Measurements from ENCODE around the gene LHX1. TPM values are rescaled to one million over a fixed set of nuclear protein-coding genes. Genes with fewer than 3 reads are reported as not detected.

Gene LHX1
- total and polyA plus RNA-seq, 4 donors = not detected

DNA sequence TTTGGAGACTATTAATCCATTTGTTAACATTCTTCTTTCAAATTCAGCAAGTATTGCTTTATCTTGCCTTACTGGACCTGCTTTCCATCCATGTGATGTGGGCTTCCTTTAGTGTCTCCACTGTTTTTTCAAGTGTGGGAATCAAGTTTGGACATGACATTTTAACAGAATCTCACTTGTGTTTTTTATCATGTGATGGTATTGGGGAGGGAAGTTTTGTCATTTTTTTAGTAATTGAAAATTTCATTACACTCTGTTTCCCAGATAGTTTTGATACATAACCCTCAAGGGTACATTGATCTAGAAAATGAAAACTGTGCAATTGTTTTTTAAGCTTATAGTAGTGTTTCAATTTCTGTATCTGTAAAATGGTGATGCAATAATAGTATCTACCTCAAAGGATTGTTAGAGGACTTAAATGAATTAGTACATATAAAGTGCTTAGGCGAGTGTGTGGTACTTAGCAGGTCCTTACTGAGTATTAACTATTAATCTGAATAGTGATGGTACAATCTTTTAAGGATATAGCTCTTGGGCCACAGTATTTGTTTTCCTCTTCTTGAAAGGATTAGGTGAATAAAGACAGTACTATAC lies 38.7 kb downstream of the LHX1 start:
- DNase-seq = no peak
- WGBS, 2 donors = 77 to 93% methylated on average over 1 of the region's 1 CpG

DNA sequence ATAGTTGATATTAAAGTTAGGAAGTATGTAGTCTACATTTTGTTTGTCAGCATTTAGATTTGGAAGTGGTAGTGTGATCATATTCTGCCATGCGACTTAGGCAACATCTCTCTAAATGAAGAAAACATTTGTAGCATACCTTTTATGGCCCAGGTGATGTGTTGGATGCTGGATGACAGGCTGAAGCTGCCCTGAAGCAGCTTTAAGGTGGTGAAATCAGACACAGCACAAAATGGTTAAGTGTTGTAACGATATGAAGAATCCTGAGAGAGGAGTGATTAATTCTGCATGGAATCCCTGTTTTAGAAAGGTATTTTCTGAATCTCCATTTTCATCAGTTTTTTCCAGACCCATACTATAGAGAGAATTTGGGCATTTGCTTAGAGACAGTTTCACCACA lies 39.8 kb downstream of the LHX1 start:
- no peak for ATAC-seq (ENCODE audit: insufficient read depth, low FRiP score)
- TF ChIP-seq, protein P1, sequence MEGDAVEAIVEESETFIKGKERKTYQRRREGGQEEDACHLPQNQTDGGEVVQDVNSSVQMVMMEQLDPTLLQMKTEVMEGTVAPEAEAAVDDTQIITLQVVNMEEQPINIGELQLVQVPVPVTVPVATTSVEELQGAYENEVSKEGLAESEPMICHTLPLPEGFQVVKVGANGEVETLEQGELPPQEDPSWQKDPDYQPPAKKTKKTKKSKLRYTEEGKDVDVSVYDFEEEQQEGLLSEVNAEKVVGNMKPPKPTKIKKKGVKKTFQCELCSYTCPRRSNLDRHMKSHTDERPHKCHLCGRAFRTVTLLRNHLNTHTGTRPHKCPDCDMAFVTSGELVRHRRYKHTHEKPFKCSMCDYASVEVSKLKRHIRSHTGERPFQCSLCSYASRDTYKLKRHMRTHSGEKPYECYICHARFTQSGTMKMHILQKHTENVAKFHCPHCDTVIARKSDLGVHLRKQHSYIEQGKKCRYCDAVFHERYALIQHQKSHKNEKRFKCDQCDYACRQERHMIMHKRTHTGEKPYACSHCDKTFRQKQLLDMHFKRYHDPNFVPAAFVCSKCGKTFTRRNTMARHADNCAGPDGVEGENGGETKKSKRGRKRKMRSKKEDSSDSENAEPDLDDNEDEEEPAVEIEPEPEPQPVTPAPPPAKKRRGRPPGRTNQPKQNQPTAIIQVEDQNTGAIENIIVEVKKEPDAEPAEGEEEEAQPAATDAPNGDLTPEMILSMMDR (IDR thresholded peaks at IDR 0.05; ENCODE audit: control extremely low read depth, extremely low read depth) = no peak

More for the DNA sequence above, 38.7 kb downstream of the LHX1 start:
- Histone ChIP-seq H3K36me3 (ENCODE audit: control insufficient read depth in 4 of 4, insufficient read depth in 4 of 4, low read length in 4 of 4) (no peaks in the 10 kb centered on the region), H3K4me1 (ENCODE audit: control insufficient read depth in 5 of 5, insufficient read depth in 5 of 5, low read length in 5 of 5) (peaks cover 0 to 45% (median 14%) of the 10 kb centered on the region in 5 donors), H3K27me3 (ENCODE audit: control insufficient read depth in 3 of 3, insufficient read depth in 3 of 3, low read length in 2 of 3) (no peaks in the 10 kb centered on the region), H3K27ac (ENCODE audit: low read depth in 1 of 2, low read length in 1 of 2) (no peak overlapping the region), H3K4me3 (no peak overlapping the region), H3K9me3 (ENCODE audit: control insufficient read depth in 4 of 4, insufficient read depth in 3 of 4, low read length in 3 of 4) (no peaks in the 10 kb centered on the region), H3K9ac (ENCODE audit: insufficient read depth in 1 of 2, low read length in 2 of 2) (no peak overlapping the region)
- TF ChIP-seq, protein P1 (IDR thresholded peaks at IDR 0.05; ENCODE audit: control extremely low read depth, extremely low read depth) = no peak
- ATAC-seq (ENCODE audit: insufficient read depth, low FRiP score) = no peak

DNA sequence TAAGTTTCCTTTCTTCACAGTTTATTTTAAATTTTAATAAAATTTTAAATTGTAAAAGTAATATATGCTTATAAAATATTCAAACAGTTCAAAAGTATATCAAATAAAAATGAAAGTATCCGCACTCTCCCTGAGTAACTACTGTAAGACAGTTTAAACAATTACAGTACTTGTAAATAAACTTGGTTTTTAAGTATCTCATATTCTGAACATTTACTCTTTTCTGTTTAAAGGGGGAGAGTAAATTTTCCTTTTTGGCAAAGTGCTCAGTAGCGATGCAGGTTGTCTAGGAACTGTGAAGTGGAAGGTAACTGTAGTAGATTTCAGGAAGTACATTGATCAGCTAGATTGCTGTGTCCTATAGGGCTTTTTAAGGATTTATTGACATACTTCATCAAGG lies 40.3 kb downstream of the LHX1 start:
- Histone ChIP-seq H3K4me1 (ENCODE audit: control insufficient read depth in 5 of 5, insufficient read depth in 5 of 5, low read length in 5 of 5) (peaks cover 0 to 41% (median 14%) of the 10 kb centered on the region in 5 donors), H3K9ac (ENCODE audit: insufficient read depth in 1 of 2, low read length in 2 of 2) (no peak overlapping the region), H3K4me3 (no peak overlapping the region), H3K36me3 (ENCODE audit: control insufficient read depth in 4 of 4, insufficient read depth in 4 of 4, low read length in 4 of 4) (no peaks in the 10 kb centered on the region), H3K27me3 (ENCODE audit: control insufficient read depth in 3 of 3, insufficient read depth in 3 of 3, low read length in 2 of 3) (no peaks in the 10 kb centered on the region), H3K9me3 (ENCODE audit: control insufficient read depth in 4 of 4, insufficient read depth in 3 of 4, low read length in 3 of 4) (no peaks in the 10 kb centered on the region), H3K27ac (ENCODE audit: low read depth in 1 of 2, low read length in 1 of 2) (no peak overlapping the region)
- DNase-seq (no peak), ATAC-seq (ENCODE audit: insufficient read depth, low FRiP score) (no peak)
- TF ChIP-seq, protein P1 (IDR thresholded peaks at IDR 0.05; ENCODE audit: control extremely low read depth, extremely low read depth) = no peak
- 72 to 91% methylated on average over 2 of the region's 2 CpGs for WGBS, 2 donors

More for the DNA sequence above, 39.8 kb downstream of the LHX1 start:
- no peak overlapping the region for H3K4me3 ChIP-seq
- H3K4me1 ChIP-seq (ENCODE audit: control insufficient read depth in 5 of 5, insufficient read depth in 5 of 5, low read length in 5 of 5) = peaks cover 0 to 46% (median 14%) of the 10 kb centered on the region in 5 donors
- H3K9me3 ChIP-seq (ENCODE audit: control insufficient read depth in 4 of 4, insufficient read depth in 3 of 4, low read length in 3 of 4) = no peaks in the 10 kb centered on the region
- H3K27ac ChIP-seq (ENCODE audit: low read depth in 1 of 2, low read length in 1 of 2) = no peak overlapping the region
- WGBS, 2 donors = 85 to 91% methylated on average over 2 of the region's 2 CpGs
- no peak for DNase-seq
- H3K27me3 ChIP-seq (ENCODE audit: control insufficient read depth in 3 of 3, insufficient read depth in 3 of 3, low read length in 2 of 3) = no peaks in the 10 kb centered on the region
- H3K36me3 ChIP-seq (ENCODE audit: control insufficient read depth in 4 of 4, insufficient read depth in 4 of 4, low read length in 4 of 4) = no peaks in the 10 kb centered on the region
- H3K9ac ChIP-seq (ENCODE audit: insufficient read depth in 1 of 2, low read length in 2 of 2) = no peak overlapping the region
